WTC11 (cell line): ENCODE results near the gene GNG14. TPM values are rescaled to one million over a fixed set of nuclear protein-coding genes. Genes with fewer than 3 reads are reported as not detected.

ENCODE experiments used
- CTCF ChIP-seq: fragments of 200-600 bp; IDR thresholded peaks from 2 replicates; pipeline ENCODE4 v1.8.0; 2022; ENCODE audit warnings: antibody characterized with exemption
- ESRRA ChIP-seq: sonication (generic); formaldehyde crosslinking; IDR thresholded peaks from 2 replicates; pipeline ENCODE4 v1.8.1; 2022; ENCODE audit warnings: mild to moderate bottlenecking, missing genetic modification reagents, borderline replicate concordance
- ETV6 ChIP-seq: sonication (generic); formaldehyde crosslinking; IDR thresholded peaks from 2 replicates; pipeline ENCODE4 v1.8.1; 2022; ENCODE audit warnings: mild to moderate bottlenecking, missing genetic modification reagents
- FOXK1 ChIP-seq: sonication (generic); formaldehyde crosslinking; IDR thresholded peaks from 2 replicates; pipeline ENCODE4 v1.8.0; 2022; ENCODE audit warnings: mild to moderate bottlenecking, moderate library complexity, missing genetic modification reagents
- GTF2I ChIP-seq: fragments of 250-450 bp; sonication (Bioruptor Pico); conservative IDR thresholded peaks from 2 replicates; pipeline ENCODE4 v1.4.0; 2021; ENCODE audit warnings: mild to moderate bottlenecking
- KAT7 ChIP-seq: sonication (generic); formaldehyde crosslinking; IDR thresholded peaks from 2 replicates; pipeline ENCODE4 v1.8.1; 2023; ENCODE audit warnings: missing genetic modification reagents, mild to moderate bottlenecking, borderline replicate concordance
- MXD4 ChIP-seq: fragments of 250-450 bp; sonication (Bioruptor Pico); IDR thresholded peaks from 2 replicates; pipeline ENCODE4 v1.8.0; 2021; ENCODE audit warnings: mild to moderate bottlenecking, moderate library complexity, borderline replicate concordance
- MYBL2 ChIP-seq: sonication (generic); formaldehyde crosslinking; IDR thresholded peaks from 2 replicates; pipeline ENCODE4 v1.8.1; 2023; ENCODE audit warnings: mild to moderate bottlenecking, moderate library complexity, missing genetic modification reagents
- PREB ChIP-seq: sonication (generic); formaldehyde crosslinking; IDR thresholded peaks from 2 replicates; pipeline ENCODE4 v1.8.1; 2022; ENCODE audit warnings: mild to moderate bottlenecking, missing genetic modification reagents, moderate library complexity, borderline replicate concordance
- PRRX2 ChIP-seq: fragments of 250-450 bp; sonication (Bioruptor Pico); IDR thresholded peaks from 2 replicates; pipeline ENCODE4 v1.8.0; 2021; ENCODE audit warnings: mild to moderate bottlenecking
- RORB ChIP-seq: fragments of 250-450 bp; sonication (Bioruptor Pico); IDR thresholded peaks from 2 replicates; pipeline ENCODE4 v1.9.0; 2021; ENCODE audit warnings: mild to moderate bottlenecking
- SMAD4 ChIP-seq: sonication (generic); formaldehyde crosslinking; IDR thresholded peaks from 2 replicates; pipeline ENCODE4 v1.8.0; 2022; ENCODE audit warnings: mild to moderate bottlenecking, missing genetic modification reagents
- SOX15 ChIP-seq: fragments of 250-450 bp; sonication (Bioruptor Pico); IDR thresholded peaks from 2 replicates; pipeline ENCODE4 v1.9.0; 2021; ENCODE audit warnings: mild to moderate bottlenecking
- STAT6 ChIP-seq: sonication (generic); formaldehyde crosslinking; conservative IDR thresholded peaks from 2 replicates; pipeline ENCODE4 v1.8.1; 2023; ENCODE audit warnings: mild to moderate bottlenecking, low read depth, missing genetic modification reagents, moderate library complexity
- USF1 ChIP-seq: sonication (generic); formaldehyde crosslinking; IDR thresholded peaks from 2 replicates; pipeline ENCODE4 v1.8.0; 2022; ENCODE audit warnings: mild to moderate bottlenecking, missing genetic modification reagents
- ZBTB43 ChIP-seq: sonication (generic); formaldehyde crosslinking; IDR thresholded peaks from 2 replicates; pipeline ENCODE4 v1.8.1; 2023; ENCODE audit warnings: mild to moderate bottlenecking, missing genetic modification reagents
- ZNF138 ChIP-seq: sonication (generic); formaldehyde crosslinking; conservative IDR thresholded peaks from 2 replicates; pipeline ENCODE4 v1.8.1; 2022; ENCODE audit warnings: mild to moderate bottlenecking, moderate library complexity, missing genetic modification reagents
- ZNF396 ChIP-seq: fragments of 250-450 bp; sonication (Bioruptor Pico); IDR thresholded peaks from 2 replicates; pipeline ENCODE4 v1.8.0; 2021; ENCODE audit warnings: mild to moderate bottlenecking, moderate library complexity, borderline replicate concordance
- ZNF416 ChIP-seq: fragments of 250-450 bp; sonication (Bioruptor Pico); IDR thresholded peaks from 2 replicates; pipeline ENCODE4 v1.9.0; 2021; ENCODE audit warnings: mild to moderate bottlenecking, inconsistent platforms
- total RNA-seq: library from RNA; stranded (reverse); gene quantifications from 3 replicates; pipeline ENCODE4 v1.2.3, GENCODE V29; 2021
- TF ChIP-seq, protein P1 (sequence below): sonication (generic); formaldehyde crosslinking; IDR thresholded peaks from 2 replicates; pipeline ENCODE4 v1.8.0; 2023; ENCODE audit warnings: missing genetic modification reagents, mild to moderate bottlenecking, borderline replicate concordance
- TF ChIP-seq, protein P2 (sequence below): sonication (generic); formaldehyde crosslinking; IDR thresholded peaks from 2 replicates; pipeline ENCODE4 v1.8.0; 2022; ENCODE audit warnings: mild to moderate bottlenecking, missing genetic modification reagents
- TF ChIP-seq, protein P3 (sequence below): sonication (generic); formaldehyde crosslinking; IDR thresholded peaks from 2 replicates; pipeline ENCODE4 v1.8.1; 2023; ENCODE audit warnings: mild to moderate bottlenecking, moderate library complexity, missing genetic modification reagents

GNG14 gene
- total RNA-seq, 1 experiment from 2014 or later = not detected

- TF ChIP-seq STAT6 (CRISPR knock-in tag) = no peak
- no peak; the same call in 1 of the 2 replicates for TF ChIP-seq ZNF416
- 0 out of 2 replicates have a peak, but pooled peaks have one; percentile 80 for TF ChIP-seq KAT7 (CRISPR knock-in tag)
- TF ChIP-seq ZBTB43 (CRISPR knock-in tag) = no peak
- 0 out of 2 replicates have a peak, but pooled peaks have one; percentile 58 for TF ChIP-seq ZNF138 (CRISPR knock-in tag)
- no peak for TF ChIP-seq USF1
- TF ChIP-seq PREB (CRISPR knock-in tag) = no peak
- TF ChIP-seq, protein P1, sequence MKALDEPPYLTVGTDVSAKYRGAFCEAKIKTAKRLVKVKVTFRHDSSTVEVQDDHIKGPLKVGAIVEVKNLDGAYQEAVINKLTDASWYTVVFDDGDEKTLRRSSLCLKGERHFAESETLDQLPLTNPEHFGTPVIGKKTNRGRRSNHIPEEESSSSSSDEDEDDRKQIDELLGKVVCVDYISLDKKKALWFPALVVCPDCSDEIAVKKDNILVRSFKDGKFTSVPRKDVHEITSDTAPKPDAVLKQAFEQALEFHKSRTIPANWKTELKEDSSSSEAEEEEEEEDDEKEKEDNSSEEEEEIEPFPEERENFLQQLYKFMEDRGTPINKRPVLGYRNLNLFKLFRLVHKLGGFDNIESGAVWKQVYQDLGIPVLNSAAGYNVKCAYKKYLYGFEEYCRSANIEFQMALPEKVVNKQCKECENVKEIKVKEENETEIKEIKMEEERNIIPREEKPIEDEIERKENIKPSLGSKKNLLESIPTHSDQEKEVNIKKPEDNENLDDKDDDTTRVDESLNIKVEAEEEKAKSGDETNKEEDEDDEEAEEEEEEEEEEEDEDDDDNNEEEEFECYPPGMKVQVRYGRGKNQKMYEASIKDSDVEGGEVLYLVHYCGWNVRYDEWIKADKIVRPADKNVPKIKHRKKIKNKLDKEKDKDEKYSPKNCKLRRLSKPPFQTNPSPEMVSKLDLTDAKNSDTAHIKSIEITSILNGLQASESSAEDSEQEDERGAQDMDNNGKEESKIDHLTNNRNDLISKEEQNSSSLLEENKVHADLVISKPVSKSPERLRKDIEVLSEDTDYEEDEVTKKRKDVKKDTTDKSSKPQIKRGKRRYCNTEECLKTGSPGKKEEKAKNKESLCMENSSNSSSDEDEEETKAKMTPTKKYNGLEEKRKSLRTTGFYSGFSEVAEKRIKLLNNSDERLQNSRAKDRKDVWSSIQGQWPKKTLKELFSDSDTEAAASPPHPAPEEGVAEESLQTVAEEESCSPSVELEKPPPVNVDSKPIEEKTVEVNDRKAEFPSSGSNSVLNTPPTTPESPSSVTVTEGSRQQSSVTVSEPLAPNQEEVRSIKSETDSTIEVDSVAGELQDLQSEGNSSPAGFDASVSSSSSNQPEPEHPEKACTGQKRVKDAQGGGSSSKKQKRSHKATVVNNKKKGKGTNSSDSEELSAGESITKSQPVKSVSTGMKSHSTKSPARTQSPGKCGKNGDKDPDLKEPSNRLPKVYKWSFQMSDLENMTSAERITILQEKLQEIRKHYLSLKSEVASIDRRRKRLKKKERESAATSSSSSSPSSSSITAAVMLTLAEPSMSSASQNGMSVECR (CRISPR knock-in tag) = peak; percentile 48; the same call in 1 of the 2 replicates
- peak; percentile 82 for TF ChIP-seq CTCF
- 0 out of 2 replicates have a peak, but pooled peaks have one; percentile 26 for TF ChIP-seq MYBL2 (CRISPR knock-in tag)
- TF ChIP-seq FOXK1 (CRISPR knock-in tag) = peak; percentile 64; the same call in 1 of the 2 replicates
- TF ChIP-seq ZNF396 (CRISPR knock-in tag) = no peak
- TF ChIP-seq ESRRA = 0 out of 2 replicates have a peak, but pooled peaks have one; percentile 49
- TF ChIP-seq GTF2I (CRISPR knock-in tag) = no peak; the same call in 1 of the 2 replicates
- peak; percentile 58; the same call in 1 of the 2 replicates for TF ChIP-seq ETV6 (CRISPR knock-in tag)
- TF ChIP-seq MXD4 (CRISPR knock-in tag) = no peak
- no peak for TF ChIP-seq SMAD4 (CRISPR knock-in tag)
- TF ChIP-seq, protein P2, sequence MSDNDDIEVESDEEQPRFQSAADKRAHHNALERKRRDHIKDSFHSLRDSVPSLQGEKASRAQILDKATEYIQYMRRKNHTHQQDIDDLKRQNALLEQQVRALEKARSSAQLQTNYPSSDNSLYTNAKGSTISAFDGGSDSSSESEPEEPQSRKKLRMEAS = peak; percentile 89
- no peak for TF ChIP-seq PRRX2 (CRISPR knock-in tag)
- TF ChIP-seq SOX15 (CRISPR knock-in tag) = no peak
- TF ChIP-seq, protein P3, sequence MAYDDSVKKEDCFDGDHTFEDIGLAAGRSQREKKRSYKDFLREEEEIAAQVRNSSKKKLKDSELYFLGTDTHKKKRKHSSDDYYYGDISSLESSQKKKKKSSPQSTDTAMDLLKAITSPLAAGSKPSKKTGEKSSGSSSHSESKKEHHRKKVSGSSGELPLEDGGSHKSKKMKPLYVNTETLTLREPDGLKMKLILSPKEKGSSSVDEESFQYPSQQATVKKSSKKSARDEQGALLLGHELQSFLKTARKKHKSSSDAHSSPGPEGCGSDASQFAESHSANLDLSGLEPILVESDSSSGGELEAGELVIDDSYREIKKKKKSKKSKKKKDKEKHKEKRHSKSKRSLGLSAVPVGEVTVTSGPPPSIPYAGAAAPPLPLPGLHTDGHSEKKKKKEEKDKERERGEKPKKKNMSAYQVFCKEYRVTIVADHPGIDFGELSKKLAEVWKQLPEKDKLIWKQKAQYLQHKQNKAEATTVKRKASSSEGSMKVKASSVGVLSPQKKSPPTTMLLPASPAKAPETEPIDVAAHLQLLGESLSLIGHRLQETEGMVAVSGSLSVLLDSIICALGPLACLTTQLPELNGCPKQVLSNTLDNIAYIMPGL (CRISPR knock-in tag) = peak; percentile 95
- no peak for TF ChIP-seq RORB (CRISPR knock-in tag)
Observed at GRCh38 chr19:12639901-12640613, 47.7 kb upstream of the GNG14 start (continued).
